ENCODE measurements around the gene THBS2.

The THBS2 gene

DNA sequence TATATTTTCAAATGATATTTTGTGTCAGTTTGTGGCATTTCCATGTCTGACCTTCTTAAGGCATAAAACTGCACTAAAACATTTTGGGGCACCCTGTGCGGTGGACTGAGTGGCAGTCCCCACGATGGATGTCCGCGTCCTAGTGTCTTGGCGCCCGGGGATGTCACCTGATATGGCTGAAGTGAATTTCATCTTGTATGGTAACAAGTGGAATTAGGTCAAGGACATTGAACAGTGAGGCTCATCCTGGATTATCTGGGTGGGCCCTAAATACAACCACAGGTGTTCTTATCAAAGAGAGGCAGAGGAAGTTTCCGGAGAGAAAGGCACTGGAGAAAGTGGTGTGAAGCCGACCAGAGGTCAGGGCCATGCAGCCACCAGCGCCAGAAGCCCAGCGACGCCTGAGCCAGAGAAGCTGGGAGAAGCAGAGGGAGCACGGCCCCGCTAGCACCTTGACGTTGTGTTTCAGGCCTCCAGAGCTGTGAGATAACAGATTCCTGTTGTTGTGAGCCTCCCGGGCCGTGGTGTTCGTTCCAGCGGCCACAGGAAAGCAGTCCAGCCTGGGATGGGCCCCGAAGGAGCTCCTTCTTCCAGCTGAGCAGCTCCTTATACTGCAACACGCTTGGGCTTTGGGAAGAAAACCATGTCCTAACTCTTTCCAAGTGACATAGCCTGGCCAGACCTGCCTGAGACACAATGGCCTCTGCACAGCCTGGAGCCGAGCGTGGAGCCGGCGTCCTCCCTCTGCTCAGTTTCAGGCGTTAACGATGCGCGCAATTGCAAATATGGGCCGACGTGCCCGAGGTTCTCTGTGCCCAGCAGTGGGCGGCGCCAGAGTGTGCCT is 22.5 kb downstream of the THBS2 start:
- no peak for DNase-seq (ENCODE audit: low spot score)

DNA sequence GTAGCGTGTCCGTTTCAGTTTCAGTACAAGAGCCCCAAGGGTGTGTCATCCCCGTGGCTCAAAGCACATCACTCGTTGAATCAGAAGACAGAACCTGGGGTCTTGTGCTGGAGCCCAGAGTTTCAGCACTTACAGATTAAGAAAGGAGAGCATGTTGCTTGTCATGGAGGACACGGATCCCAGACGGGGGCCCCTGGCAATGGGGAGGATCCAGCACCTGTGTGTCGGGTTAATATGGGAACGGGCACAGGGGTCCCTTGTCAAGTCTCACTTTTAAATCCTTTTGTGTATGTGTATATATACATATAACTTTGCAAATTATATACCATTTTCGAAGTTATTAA is 23.4 kb downstream of the THBS2 start:
- DNase-seq (ENCODE audit: low spot score), result no peak

DNA sequence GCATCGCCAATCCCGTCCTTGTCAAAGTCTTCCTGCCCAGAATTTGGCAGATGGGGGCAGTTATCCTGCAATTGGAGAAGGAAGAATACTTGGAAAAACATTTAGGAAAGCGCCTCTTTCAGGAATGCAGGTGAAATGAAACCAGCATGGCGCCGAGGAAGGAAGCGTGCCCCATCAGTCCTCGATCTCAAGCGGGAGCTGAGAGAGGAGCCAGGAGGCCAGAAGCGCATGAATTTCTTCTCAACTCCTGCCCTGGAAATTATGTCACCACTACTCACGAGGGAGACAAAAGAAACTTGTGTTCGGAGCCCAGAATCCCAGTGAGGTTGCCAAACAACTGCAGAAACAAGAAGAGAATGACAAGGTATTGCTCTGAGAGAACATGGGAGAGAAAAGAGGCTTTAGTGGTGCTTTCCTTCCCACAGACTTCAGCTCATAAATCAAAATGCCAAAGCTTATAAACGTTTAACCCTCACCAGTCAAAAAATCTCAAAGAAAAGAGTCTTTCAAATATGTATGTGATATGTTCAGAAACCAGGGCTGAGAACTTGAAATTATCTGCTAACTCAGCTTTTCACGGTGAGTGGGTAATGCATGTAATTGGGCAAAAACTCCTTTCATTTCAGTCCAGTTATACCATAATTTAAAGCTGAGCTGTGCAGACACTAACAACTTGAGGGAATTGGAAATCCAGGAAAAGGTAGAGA is 23.9 kb downstream of the THBS2 start:
- DNase-seq (ENCODE audit: low spot score), result no peak

DNA sequence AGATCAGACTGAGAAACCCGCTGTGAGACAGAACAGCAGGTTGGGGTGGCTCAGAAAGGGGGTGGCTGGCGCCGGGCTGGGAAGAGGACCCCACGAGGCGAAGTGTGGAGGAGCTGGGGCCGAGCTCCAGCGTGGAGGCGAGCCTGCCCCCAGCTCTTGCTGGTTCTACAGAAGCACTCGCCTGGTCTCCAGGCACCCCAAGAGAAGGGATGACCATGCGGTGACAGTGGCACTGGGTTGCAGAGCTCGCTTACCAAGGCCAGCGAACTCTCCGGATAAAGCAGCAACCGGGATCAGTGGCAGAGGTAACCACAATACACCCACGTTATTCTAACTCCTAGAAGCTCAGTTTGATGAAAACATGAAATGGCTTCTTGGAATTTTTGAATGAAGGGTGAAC is 26.5 kb downstream of the THBS2 start:
- DNase-seq (ENCODE audit: low spot score), result no peak

DNA sequence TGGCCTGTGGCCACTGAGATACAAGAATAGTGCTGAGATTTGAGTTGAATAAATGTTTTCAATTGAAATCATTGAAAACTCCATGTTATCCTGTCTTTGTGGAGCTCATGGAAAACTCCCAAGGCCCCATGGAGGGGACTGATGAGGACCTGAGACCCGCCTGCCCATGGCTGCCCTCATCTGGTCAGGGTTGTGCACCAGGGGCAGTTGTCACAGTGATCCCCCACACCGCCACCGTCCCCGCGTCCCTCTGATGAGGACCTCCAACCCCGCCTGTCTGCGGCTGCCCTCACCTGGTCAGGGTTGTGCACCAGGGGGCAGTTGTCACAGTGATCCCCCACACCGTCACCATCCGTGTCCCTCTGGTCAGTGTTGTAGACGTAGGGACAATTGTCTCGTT is 27.8 kb downstream of the THBS2 start:
- no peak for DNase-seq (ENCODE audit: low spot score)

DNA sequence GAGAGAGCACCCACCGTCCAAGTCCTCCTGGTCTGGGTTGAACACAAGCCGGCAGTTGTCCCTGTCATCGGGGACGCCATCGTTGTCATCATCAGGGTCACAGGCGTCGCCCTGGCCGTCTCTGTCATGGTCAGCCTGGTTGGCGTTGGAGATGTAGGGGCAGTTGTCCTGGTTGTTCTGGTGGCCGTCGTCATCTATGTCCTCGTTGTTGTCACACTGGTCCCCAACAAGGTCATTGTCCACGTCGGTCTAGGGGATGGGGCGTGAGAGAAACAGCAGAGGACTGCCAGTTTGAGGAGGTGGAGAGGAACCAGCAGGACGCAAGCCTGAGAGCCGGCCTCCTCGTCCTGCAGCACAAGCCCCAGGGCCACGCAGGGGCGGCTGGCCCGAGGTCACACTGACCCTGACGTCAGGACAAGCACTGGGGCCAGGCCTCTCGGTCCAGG is 28.5 kb downstream of the THBS2 start:
- DNase-seq (ENCODE audit: low spot score), result no peak

DNA sequence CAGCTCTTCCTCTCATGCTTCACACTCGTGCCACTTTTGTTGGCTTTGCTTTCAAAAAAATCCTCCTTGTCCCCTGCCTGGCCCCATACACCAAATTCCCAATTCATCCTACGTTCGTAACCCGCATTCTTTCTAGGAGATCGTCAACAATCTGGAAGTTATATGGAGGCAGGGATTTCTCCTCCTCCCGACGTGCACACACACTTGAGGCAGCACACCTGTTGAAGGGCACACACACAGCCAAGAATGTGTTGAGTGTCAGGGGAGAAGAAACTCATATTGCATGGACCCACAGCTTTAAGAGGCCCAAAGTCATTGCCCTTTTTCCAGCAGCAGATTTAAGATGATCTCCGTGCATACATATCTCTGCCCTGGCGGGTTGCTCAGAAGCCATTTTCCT is 28.9 kb downstream of the THBS2 start:
- no peak for DNase-seq (ENCODE audit: low spot score)

DNA sequence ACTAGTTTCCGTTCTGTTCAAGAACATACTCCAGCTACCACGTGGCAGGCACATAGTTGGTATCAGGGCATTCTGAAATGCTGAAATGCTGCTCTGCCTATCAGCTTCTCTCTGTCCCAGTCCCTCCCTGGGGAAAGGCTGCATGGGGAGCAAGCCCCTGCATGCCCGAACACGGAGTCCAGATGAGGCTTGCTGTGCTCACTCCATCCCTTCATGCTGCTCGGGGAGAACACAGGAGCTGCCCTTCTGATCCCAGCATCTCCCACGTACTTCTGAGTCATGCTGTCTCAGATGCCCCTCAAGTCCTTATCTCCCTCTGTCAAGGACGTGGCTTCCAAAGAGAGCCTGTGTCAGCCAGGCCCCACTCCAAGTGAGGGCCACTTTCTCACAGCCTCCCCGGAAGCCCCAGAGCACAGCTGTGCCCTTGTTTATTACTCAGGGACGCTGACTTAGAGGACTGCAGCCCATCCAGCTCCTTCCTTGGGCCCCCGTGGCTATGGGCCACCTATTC is 29.4 kb downstream of the THBS2 start:
- DNase-seq (ENCODE audit: low spot score), result no peak

DNA sequence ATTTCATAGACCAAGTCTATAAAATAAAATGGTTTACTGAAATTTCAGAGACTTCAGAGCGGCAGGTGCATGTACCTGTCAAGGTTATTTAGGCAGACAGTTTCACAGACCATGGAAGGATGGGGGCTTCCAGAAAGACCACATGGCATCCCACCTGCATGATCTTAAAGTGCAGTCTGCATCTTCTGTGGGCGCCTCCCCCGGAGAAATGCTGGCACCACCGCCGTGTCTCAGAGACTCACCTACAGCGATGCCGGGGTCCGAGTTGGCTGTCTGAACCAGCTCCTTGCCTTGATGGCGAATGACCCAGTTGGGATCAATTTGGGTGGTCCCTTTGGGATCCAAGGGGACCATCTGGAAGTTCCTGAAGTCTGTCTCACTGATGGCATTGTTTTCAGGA is 30.6 kb downstream of the THBS2 start:
- DNase-seq (ENCODE audit: low spot score), result no peak

DNA sequence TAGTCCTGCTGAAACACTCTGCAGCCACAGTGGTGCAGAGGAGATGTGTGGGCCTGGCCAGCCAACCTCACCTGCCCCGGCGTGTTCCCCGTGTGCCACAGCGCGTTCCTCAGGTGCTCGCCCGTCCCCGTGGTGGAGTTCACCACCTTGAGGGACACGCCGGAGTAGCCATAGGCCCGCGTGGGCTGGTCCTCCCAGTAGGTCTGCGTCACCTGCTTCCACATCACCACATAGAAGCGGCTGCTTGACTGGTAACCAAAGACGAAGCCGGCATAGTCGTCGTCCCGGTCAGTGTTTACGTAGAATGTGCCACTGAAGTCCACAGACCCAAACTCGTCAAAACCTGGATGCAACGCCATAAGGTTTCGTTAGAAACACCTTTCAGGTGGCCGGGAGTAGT is 31.5 kb downstream of the THBS2 start:
- no peak for DNase-seq (ENCODE audit: low spot score)

DNA sequence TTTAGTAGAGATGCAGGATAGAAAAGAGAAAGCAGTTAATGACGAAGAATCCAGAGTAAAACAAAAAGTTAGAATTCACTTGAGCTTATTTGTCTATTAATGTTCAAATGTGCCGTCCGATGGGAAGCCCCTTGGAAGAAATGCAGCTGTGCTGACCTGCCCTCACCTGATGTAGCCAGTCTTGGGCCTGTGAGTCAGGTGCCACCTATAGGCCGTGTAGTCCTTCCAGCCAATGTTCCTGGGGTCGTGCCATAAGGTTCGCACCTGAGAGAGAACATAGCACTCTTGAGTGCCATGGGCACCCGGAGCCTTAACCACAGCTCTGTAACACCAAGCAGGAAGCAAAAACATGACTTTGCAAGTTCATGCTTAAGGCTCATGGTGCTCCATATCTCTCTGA is 32.4 kb downstream of the THBS2 start:
- no peak for DNase-seq (ENCODE audit: low spot score)

DNA sequence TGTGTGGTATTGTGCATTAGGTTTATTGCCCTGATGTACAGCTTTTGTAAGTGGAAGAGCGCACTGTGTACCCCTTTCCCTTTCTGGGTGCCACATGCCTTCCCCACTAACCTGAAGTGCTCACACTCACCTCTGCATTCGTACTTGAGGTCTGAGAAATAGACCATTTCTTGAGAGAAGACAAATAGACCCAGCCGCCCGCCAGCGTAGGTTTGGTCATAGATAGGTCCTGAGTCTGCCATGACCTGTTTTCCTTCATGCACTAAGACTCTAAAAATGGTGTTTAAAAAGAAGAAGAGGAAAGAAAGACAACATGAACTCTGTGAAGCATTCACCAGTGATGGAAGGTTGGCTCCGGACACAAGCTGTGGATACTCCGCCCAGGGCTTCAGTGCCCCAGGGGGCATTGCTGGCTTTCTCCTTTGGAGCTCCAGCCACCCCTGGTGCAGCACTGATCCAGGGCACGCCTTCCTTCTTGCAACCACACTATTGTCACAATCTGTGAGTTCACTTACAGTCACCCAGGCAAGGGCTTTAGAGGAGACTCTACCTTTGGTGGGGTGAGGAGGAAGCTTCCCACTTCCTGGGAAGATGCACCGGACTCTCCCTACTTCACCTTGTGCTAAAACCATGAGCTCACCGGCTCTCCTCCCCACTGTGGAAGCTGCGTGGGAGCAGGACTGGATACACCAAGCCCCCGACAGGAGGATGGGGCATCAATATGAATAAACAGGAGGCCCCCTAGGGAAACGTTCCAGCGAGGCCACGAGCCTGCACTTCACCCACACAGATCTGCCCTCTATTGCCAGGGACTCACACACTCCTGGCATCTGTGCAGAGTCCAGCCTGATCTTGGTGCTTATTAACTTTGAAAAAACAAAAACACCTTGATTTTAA is 33.3 kb downstream of the THBS2 start:
- DNase-seq (ENCODE audit: low spot score), result no peak

DNA sequence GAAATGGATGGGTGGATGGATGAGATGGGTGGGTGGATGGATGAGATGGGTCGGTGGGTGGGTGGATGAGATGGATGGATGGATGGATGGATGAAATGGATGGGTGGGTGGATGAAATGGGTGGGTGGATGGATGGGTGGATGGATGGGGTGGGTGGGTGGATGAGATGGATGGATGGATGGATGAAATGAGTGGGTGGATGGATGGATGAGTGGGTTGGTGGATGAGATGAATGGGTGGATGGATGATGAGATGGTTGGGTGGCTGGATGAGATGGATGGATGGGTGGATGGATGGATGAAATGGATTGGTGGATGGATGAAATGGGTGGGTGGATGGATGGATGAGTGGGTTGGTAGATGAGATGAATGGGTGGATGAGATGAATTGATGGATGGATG is 35.7 kb downstream of the THBS2 start:
- DNase-seq (ENCODE audit: low spot score), result no peak

DNA sequence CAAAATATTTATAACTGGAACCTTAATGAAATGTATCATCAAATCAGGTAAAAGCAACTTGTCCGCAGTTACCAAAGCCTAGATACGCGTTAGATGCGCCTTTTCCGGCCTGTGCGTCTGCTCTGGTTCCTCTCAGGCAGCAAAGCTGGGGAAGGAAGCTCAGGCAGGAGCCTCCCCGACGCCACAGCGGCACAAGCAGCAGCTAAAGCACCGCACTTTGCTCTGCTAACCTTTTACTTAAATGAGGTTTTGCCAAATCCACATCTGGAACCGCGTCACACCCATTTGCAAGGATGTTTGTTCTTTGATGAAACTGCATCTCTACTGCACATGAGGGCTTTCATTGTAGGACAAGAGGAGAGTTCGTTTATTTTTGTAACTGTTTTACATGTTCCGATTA is 36.8 kb downstream of the THBS2 start:
- DNase-seq (ENCODE audit: low spot score), result no peak

DNA sequence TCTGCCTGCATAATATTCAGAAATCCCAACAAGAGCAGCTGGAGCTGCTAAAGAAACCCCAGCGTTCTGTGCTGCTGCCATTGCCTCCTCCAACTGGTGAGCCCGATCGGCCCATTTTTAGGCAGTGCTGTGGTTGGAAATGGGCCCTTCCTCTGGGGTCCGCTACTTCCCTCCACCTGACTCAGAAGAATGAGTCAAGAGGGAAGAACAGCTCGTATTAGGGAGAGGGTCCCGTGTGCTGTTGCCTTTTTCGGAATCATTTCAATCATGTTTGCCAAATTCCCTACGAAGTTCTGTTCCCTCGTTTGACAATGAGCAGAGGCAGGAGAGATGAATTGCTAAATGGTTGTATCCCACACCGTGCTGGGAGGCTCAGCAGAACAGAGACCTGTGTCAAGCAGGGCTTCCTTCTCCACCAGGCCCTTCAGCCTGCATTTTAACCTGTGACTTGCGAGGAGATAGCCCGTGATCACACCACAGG is 38.4 kb downstream of the THBS2 start:
- no peak for DNase-seq (ENCODE audit: low spot score)

DNA sequence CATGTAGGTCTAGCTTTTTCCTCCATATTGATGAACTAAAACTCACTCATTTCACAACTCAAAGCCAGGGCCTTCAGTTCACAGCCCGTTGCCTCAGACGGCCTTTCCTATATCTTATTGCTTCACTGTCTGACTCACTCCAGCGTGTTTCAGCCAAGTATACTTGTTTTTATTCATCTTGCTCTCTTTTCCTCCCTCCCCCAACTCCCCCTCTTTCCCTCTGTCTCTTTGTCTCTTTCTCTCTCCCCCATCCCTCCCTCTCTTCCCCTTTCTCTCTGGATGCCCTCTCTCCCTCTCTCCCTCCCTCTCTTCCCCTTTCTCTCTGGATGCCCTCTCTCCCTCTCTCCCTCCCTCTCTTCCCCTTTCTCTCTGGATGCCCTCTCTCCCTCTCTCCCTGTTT is 38.9 kb downstream of the THBS2 start:
- peak; percentile 9 for DNase-seq (ENCODE audit: low spot score)

DNA sequence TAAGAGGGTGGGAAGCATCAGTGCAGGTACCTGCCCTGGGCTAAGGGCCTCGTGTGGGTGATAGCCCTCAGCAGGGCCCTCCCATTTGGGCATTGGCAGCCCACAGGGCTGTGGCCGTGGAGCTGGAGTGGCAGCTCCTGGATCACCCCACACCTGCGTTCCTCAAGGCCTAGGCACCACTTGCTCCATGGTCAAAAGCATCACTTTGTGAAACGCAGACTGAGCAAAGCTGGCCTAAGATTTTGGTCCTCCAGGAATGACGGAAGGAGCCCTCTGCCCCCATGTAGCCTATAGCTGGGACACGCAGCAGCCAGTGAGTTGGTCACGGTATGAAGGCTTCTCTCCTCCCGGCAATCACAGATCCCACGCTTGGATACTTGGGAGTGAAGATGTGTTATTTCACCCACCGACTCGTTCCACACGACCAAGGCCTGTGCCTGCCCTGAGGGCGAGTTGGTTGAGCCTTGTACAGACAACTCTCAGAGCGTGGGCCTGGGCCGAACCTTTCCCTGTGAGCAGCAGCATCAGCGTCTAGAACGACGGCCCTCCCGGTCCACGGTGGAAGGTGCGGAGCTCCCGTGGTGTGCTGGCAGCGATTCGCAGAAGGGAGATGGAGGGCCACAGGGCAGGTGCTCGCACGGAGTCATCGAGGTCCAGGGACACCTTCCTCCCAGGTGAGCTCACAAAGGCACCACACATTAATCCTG is 39.7 kb downstream of the THBS2 start:
- DNase-seq (ENCODE audit: low spot score), result no peak

DNA sequence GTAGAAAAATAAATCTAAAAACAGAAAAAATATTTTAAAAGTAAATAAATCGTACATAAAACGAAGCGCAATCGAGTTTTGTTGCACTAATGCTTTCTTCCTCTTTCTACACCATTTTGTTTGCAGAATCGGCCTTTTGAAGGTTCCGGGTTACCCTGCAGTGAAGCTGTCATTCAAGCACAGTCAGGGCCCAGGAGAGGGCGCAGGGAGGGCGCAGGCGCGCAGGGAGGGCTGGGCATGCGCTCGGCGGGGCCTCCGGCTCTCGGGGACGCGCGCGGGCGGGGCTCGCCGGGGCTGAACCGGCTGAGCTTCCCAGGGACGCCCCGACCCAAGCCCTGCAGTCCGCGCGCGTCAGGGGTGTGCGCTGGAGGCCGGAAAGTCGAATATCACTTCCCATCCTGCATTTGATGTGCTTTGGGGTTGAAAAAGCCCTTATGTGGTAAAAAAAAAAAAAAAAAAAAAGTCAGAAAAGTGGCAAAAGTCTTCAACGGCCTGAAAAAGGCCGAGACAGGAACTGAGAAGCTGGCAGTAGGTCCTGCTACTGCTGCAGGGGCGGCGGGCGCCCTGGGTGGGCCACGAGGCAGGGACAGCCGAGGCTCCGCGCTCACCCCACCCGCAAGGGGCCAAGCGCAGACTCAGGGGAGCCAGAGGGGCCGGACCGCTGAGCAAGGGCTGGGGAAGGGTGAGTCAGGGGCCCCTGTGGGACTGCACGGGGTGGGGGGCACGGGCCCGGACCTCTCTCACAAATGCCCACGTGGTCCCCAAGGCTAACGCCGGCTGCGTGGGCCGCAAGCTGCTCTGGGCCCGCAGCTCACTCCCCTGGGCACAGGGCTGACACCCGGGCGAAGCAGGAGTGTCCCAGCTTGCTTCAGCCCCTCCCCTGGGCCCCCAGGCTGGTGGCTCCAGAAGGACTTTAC is 40.5 kb downstream of the THBS2 start:
- peak; percentile 91 for DNase-seq (ENCODE audit: low spot score)

DNA sequence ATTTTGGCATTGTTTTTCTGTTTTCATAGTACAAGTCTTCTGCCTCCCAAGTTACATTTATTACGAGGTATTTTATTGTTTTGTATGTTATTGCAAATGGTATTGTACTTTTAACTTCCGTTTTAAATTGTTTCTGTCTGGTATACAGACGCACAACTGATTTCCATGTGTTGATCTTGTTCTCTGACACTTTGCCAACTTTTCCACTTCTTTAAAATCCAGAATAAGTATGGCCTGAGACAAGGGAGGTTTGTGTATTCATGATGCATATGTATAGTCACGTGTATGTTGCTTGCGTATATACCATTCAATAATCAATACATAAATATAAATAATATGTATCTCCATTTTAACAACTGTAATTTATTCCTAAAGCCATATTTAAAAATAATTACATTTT is 41.2 kb downstream of the THBS2 start:
- DNase-seq (ENCODE audit: low spot score), result no peak

DNA sequence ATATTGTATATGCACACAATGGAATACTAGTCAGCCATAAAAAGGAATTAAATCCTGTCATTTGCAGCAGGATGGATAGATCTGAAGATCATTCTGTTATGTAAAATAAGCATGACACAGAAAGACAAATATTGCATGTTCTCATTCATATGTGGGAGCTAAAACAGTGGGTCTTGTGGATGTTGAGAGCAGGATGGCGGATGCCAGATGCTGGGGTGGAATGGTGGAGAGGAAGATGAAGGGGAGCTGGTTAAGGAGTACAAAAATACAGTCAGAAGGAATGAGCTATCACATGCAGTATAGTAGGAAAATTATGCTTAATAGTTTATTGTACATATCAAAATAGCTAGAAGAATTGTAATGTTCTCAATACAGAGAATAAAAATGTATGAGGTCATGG is 41.8 kb downstream of the THBS2 start:
- DNase-seq (ENCODE audit: low spot score), result no peak

DNA sequence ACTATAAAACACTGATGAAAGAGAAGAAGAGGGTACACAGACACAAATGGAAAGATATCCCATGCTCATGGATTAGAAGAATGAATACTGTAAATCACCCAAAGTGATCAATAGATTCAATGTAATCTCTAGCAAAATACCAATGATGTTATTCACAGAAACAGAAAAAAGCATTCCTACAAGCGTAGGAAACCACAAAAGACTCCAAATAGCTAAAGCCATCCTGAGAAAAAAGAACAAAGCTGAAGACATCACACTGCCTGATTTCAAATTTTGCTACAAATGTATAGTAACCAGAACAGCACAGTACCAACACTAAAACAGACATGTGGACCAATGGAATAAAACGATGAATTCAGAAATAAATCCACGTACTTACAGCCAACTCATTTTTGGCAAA is 43.0 kb downstream of the THBS2 start:
- no peak for DNase-seq (ENCODE audit: low spot score)

All from activated CD4-positive, alpha-beta T cell treated with anti-CD3 and anti-CD28 coated beads, Interleukin-2, Interleukin-4, amounts not matched to agents 100 ng/mL and 50 ng/mL, durations not matched to agents 16 hours and 8 hours (primary cell).